Activated CD4-positive, alpha-beta T cell treated with anti-CD3 and anti-CD28 coated beads, Interleukin-2, amount 50 U/mL, for 48 hours (primary cell): ENCODE data around the gene THBS1.
A peak's percentile ranks its signal among the peaks of the same experiment; 100 is the strongest.

ENCODE experiments used
- DNase-seq, 2 experiments: peaks; one replicate each; pipeline ENCODE4 v3.0.0-alpha.2; 2020

The THBS1 gene

DNA sequence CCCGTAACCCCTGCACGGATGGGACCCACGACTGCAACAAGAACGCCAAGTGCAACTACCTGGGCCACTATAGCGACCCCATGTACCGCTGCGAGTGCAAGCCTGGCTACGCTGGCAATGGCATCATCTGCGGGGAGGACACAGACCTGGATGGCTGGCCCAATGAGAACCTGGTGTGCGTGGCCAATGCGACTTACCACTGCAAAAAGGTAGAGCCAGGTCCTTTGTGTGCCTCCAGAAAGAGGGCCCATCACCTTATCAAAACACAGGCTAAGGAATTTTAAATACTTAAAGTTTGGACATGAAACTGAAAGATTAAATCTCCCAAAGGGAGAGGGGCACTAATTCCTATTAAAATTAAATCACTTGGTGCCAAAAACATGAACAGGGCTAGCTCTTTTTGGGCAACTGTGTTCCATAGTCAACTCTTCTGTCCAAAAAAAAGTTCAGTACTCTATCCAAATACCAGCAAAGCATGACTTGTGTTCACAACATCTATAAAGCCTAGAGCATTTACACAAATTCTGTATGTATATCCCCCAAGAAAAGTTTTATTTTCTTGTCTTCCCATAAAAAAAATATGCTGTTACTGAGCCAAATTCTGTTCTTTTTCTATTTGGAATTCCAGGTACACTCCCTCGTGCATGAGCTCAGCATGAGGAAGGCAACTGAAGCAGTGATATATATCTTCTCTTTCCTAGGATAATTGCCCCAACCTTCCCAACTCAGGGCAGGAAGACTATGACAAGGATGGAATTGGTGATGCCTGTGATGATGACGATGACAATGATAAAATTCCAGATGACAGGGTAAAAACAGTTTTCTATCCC is 9.2 kb downstream of the THBS1 start:
- no peak for DNase-seq

DNA sequence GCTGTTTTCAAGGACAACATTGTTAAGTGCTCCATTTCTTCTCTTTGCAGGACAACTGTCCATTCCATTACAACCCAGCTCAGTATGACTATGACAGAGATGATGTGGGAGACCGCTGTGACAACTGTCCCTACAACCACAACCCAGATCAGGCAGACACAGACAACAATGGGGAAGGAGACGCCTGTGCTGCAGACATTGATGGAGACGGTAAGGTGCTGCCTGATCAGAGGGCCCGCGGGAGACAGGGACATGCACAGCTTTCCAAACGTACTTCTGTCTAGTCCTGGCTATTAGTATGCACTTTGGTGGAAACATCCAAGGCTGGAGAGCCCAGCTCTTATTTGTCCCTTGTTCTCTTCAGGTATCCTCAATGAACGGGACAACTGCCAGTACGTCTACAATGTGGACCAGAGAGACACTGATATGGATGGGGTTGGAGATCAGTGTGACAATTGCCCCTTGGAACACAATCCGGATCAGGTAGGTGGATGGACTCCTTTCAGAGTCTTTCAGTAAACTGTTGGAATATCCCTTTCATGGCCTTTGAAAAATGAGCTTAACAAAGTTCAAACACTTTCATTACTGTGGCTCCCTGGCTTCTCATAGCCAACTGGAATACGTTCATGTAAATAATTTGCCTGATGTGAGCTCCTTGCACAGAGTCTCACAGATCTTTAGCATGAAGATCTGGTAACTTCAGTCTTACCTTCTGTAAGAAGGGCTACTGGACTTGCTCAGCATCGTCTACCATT is 10.4 kb downstream of the THBS1 start:
- DNase-seq = no peak

DNA sequence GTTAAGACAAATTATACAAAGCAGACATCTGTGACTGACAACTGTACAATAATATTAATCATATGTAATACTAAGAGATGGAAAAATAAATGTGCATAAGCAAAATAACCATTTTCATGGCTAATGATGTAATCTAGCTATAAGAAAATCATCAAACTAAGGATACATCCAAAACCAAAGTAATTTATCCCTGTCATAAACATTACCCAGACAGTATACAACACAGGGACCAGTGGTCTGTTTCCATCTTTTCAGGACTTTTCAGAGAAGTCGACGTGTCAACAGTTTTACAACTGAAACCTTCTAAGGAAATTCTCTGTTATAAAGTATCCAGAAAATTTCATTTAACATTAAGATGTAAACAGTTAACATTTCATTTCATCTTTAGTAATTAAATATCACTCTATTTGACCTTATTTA is 11.0 kb downstream of the THBS1 start:
- no peak for DNase-seq

DNA sequence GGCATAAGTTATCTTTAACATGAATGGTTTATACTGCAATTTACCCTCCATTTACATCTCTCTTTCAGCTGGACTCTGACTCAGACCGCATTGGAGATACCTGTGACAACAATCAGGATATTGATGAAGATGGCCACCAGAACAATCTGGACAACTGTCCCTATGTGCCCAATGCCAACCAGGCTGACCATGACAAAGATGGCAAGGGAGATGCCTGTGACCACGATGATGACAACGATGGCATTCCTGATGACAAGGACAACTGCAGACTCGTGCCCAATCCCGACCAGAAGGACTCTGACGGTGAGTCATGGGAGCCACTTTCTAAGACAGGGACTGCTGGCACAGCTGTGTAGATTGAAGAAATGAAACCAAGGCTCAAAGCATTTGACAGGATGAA is 11.6 kb downstream of the THBS1 start:
- no peak for DNase-seq

DNA sequence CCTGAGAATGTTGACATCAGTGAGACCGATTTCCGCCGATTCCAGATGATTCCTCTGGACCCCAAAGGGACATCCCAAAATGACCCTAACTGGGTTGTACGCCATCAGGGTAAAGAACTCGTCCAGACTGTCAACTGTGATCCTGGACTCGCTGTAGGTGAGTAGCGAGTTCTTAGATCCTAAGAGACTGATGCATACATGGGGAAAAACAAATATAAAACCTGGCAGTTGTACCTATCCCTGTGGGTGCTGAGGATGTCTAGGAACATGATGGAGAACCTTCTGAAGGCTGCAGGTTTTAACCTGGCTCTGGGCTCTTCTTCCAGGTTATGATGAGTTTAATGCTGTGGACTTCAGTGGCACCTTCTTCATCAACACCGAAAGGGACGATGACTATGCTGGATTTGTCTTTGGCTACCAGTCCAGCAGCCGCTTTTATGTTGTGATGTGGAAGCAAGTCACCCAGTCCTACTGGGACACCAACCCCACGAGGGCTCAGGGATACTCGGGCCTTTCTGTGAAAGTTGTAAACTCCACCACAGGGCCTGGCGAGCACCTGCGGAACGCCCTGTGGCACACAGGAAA is 12.3 kb downstream of the THBS1 start:
- no peak for DNase-seq

DNA sequence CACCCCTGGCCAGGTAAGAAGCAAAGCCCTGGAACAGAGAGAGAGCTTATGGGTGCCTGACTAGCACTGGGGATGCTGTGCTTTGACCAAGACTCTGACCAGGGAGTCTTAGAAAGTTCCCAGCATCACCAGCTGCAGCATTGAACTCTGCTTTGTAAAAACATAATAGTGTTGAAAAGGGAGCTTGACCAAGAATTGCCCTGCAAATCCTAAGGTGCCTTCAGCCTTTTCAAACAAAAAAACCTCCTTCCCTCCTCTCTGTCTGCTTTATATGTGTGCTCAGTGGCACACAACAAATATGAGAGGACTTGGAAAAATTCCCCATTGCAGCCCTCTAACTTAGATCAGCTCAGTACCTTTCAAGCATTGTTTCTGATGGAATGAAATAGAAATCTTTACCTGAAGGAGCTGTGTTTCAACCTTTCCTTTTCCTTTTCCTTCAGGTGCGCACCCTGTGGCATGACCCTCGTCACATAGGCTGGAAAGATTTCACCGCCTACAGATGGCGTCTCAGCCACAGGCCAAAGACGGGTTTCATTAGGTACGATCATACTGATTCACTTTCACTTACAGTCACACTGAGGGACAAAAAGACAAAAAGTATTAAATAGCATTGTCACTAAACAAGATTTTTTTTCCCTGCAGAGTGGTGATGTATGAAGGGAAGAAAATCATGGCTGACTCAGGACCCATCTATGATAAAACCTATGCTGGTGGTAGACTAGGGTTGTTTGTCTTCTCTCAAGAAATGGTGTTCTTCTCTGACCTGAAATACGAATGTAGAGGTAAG is 13.0 kb downstream of the THBS1 start:
- DNase-seq = peak; percentile 23 to 33

DNA sequence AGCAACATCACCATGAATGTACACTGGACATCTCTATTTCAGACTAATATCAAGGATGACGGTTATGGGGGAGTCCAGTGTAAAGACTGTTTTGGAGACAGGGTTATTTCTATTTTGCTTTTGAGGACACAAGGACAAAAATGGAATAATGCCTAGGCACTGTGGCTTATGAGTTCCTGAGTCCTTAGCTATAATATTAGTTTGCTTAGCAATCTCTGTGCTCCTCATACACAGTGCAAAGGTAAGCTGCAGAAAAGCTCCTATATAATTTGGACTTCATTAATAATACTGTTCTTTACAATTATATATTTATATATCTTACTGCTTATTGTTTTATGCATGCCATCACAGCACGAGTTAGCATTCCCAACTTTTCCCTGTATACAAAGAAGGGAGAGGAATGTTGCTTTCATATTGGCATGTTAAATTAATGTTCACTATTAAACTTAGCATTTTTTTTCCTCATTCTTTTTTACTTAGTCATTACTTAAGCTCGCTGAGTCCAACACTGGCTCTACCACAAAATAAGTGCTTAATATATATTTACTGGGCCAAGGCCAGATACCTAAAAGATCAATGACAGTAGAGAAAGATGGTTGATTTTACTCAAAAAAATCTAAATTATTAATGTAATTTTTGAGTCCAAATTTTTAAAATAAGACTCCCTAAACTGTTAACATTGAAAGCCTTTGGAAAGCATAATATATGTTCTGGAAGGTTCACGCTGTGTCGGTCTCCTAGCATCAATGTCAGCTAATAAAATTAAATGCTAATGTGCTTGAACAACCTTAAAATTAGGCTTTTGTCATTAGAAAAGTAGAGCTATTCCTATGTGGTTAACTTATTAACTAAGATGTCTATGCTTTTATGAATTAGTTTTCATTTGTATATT is 13.8 kb downstream of the THBS1 start:
- DNase-seq = no peak

DNA sequence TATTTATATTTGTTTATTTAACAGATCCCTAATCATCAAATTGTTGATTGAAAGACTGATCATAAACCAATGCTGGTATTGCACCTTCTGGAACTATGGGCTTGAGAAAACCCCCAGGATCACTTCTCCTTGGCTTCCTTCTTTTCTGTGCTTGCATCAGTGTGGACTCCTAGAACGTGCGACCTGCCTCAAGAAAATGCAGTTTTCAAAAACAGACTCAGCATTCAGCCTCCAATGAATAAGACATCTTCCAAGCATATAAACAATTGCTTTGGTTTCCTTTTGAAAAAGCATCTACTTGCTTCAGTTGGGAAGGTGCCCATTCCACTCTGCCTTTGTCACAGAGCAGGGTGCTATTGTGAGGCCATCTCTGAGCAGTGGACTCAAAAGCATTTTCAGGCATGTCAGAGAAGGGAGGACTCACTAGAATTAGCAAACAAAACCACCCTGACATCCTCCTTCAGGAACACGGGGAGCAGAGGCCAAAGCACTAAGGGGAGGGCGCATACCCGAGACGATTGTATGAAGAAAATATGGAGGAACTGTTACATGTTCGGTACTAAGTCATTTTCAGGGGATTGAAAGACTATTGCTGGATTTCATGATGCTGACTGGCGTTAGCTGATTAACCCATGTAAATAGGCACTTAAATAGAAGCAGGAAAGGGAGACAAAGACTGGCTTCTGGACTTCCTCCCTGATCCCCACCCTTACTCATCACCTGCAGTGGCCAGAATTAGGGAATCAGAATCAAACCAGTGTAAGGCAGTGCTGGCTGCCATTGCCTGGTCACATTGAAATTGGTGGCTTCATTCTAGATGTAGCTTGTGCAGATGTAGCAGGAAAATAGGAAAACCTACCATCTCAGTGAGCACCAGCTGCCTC is 14.7 kb downstream of the THBS1 start:
- no peak for DNase-seq

DNA sequence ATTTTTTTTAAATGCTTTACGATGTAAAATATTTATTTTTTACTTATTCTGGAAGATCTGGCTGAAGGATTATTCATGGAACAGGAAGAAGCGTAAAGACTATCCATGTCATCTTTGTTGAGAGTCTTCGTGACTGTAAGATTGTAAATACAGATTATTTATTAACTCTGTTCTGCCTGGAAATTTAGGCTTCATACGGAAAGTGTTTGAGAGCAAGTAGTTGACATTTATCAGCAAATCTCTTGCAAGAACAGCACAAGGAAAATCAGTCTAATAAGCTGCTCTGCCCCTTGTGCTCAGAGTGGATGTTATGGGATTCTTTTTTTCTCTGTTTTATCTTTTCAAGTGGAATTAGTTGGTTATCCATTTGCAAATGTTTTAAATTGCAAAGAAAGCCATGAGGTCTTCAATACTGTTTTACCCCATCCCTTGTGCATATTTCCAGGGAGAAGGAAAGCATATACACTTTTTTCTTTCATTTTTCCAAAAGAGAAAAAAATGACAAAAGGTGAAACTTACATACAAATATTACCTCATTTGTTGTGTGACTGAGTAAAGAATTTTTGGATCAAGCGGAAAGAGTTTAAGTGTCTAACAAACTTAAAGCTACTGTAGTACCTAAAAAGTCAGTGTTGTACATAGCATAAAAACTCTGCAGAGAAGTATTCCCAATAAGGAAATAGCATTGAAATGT is 15.6 kb downstream of the THBS1 start:
- no peak for DNase-seq

DNA sequence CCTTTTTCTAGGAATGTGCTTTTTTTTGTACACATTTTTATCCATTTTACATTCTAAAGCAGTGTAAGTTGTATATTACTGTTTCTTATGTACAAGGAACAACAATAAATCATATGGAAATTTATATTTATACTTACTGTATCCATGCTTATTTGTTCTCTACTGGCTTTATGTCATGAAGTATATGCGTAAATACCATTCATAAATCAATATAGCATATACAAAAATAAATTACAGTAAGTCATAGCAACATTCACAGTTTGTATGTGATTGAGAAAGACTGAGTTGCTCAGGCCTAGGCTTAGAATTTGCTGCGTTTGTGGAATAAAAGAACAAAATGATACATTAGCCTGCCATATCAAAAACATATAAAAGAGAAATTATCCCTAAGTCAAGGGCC is 16.5 kb downstream of the THBS1 start:
- no peak for DNase-seq

DNA sequence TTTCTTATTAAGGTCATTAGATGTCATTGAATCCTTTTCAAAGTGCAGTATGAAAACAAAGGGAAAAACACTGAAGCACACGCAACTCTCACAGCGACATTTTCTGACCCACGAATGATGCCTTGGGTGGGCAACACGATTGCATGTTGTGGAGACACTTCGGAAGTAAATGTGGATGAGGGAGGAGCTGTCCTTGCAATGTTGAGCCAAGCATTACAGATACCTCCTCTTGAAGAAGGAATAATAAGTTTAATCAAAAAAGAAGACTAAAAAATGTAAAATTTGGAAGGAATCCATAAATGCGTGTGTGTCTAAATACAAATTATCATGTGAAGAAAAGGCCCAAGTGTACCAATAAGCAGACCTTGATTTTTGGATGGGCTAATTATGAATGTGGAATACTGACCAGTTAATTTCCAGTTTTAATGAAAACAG is 16.9 kb downstream of the THBS1 start:
- no peak for DNase-seq

DNA sequence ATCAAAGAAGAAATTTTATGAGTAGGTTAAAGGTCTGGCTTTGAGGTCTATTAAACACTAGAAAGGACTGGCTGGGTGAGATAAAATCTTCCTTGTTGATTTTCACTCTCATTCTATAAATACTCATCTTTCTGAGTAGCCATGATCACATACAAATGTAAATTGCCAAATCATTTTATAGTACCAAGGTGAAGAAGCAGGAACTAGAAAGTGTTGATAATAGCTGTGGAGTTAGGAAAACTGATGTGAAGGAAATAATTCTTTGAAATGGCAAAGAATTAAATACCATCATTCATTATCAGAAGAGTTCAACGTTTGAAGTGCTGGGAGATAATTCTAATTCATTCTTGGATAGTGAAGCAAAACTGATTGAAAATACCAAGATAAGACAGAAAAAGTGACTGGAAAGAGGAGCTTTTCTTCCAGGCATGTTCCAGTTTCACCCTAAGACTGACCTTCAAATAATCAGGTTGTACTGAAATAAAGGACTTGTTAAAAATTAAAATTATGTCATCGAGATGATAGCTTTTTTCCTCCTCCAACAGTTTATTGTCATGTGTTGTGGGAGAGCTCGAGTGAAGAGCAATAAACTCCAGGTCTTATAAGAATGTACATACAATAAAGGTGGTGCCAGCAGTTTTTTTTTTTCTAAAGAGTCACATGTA is 17.4 kb downstream of the THBS1 start:
- DNase-seq = no peak

DNA sequence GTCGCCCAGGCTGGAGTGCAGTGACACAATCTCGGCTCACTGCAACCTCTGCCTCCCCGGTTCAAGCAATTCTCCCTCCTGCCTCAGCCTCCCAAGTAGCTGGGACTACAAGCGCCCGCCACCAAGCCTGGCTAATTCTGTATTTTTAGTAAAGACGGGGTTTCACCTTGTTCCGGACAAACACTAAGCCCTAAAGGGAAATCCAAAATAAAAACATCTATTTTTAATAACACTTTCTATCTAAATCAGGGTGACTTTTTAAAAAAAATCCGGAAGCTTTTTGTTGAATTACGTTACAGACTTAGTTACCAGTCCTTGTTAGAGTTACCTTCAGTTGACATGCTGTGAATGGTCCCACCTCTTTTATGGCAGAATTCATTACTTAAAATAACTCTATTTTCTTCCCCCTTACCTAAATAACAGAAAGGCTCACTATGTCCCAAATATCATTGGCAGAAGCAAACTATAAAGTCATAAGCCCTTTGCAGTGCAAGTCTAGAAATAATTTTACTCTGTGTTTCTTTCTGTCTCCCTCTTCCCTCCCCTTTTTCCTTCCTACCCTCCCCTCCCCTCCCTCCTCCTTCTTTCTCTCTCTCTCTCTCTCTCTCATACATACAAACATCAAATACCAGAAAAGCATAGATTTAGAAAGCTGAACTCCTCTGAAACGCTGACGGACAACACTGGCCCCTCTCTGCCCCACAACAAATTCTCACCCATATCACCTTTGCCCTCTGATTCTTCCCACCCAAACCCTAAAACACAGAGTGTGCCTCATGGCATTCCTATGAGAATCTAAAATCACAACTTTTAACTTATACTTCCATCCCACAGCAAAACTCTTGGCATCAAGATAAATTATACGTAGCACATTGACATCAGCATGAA is 18.3 kb downstream of the THBS1 start:
- no peak for DNase-seq

DNA sequence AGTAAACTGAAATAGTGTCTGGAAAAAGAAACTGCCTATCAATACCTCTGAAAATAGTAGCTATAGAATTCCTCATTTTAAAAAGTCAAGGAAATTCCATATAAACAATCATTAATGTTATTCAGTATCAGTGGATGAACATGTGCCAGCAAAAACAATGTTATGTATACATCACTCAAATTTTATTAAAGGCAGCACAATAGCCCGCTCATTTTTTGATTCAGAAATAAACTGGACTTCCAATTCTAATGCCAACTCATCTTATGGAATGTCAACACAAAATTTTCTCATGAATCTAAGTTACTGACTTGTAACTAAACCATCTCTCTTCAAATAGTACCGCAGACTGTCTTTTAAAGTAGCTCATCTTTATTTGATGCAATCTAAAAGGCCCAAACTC is 19.0 kb downstream of the THBS1 start:
- no peak for DNase-seq

DNA sequence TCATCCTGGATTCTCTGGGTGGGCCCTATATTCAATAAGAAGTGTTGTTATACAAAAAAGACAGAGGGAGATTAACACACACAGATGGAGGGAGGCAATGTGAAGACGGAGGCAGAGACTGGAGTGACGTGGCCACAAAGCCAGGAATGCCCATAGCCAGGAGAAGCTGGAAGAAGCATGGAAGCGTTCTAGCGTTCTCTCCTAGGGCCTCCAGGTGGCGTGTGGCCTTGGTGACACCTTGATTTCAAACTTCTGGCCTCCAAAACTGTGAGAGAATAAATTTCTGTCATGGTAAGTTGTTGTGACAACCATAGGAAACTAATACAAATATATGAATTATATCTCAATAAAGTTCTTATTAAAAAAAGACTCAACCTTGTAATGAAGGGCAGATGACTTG is 21.3 kb downstream of the THBS1 start:
- no peak for DNase-seq

DNA sequence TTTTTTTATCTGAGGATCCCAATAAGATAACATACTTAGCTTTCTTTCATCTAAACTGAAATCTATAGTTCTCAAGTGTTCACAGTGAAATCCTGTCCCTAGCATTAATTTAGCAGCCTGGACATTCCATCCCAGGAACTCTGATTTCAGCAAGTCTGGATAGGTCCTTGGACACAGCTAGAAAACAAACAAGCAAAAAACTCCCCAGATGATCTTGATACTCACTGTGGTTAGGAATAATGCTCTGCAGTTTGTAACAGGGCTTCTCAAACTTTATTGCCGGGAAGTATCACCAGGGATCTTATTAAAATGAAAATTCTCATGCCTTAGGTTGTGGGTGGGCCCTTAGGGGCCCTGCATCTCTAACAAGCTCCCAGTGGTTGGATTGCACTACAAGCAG is 24.3 kb downstream of the THBS1 start:
- DNase-seq = no peak

DNA sequence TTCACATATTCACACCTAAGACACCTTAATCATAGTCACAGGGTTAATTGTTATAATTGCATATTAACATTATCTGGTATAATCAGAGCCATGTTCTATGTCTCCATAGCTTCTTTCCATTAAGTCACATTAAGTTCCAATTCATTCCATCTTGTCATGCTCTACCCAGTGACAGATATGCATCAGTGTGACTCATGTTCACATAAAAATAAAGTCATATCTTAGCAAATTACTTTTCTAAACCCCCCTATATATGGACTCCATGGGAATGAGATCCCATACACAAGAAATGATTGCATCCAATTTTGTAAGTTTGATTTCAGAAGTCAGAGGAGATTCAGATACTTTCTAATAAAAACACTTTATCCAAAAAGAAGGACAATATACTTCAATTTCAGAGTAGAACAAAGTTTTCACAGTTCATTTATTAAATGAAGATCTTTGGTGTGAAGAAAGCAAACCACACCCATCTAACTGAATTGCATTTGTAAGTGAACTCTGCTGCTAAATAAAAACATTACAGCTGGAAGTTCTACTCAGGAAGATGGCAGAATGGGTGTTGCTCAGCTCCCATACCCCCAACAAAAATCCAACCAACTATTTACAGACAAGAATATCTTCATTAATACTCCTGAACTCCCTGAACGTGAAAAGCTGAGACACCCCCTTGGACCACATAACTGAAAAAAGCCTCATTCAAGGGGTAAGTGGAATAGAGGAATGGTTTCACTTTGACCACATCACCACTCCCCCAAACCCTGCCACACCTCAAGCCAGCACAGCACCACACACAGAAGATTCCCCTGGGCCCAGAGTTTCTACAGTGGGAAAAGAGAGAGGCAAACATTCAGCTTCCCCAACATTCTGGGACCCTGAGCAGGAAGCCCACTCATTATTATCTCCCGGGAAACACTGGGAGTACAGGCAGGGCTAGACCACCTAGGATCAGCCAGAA is 27.6 kb downstream of the THBS1 start:
- DNase-seq = no peak
